Inferior parietal cortex (tissue), 1 donor: ENCODE results near the gene POT1.
"Not testable (repeated sequence)": the region's sequence is repeated elsewhere in the genome, so short reads cannot be mapped to it uniquely, and the experiment has no call there.

Experiments used
- DNase-seq: peaks from one replicate; pipeline ENCODE4 v3.0.0-alpha.2; 2016; ENCODE audit errors: extremely low spot score

Gene POT1, protein sequence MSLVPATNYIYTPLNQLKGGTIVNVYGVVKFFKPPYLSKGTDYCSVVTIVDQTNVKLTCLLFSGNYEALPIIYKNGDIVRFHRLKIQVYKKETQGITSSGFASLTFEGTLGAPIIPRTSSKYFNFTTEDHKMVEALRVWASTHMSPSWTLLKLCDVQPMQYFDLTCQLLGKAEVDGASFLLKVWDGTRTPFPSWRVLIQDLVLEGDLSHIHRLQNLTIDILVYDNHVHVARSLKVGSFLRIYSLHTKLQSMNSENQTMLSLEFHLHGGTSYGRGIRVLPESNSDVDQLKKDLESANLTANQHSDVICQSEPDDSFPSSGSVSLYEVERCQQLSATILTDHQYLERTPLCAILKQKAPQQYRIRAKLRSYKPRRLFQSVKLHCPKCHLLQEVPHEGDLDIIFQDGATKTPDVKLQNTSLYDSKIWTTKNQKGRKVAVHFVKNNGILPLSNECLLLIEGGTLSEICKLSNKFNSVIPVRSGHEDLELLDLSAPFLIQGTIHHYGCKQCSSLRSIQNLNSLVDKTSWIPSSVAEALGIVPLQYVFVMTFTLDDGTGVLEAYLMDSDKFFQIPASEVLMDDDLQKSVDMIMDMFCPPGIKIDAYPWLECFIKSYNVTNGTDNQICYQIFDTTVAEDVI

DNA sequence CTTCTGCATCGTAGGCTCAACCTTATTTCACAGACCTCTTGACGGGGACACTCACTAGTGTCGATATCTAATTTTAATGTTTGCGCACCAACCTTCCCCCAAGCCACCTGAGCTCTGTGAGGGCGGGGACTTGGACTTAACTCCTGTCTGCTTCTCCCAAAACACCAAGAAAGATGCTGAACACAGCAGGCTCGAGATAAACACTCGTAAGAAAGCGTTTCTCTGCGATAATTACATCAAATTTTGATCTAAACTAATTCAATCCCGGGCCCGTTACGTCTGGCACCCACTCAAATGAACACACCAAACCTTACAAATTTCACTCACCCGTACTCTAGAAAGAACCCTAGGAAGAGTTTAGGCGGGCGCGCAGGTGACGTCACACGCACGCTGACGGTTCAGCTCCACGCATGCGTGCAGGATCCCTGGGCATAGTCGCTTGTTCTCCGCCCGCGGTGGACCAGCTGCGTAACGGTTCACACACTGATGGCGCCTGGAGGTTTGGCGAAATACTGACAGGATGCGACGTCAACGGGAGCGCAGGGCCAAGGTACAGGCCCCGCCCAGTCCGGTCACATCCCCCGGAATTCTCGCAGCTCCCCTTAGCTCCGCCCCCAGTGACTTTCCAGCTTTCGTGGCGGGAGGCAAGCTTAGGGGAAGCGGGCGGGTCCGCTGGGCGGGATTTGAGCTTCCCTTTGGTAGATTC is at the start of gene POT1:
POT1 (minus strand) TSS at position 359 of the 706 bp plus-strand sequence. CDS start 32,652 bp downstream, outside the sequence.
- peak; percentile 100 for DNase-seq

DNA sequence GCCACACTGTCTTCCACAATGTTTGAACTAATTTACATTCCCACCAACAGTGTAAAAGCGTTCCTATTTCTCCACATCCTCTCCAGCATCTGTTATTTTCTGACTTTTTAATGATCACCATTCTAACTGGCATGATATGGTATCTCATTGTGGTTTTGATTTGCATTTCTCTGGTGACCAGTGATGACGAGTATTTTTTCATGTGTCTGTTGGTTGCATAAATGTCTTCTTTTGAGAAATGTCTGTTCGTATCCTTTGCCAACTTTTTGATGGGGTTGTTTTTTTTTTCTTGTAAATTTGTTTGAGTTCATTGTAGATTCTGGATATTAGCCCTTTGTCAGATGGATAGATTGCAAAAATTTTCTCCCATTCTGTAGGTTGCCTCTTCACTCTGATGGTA is 45.5 kb upstream of the POT1 start:
- not testable (repeated sequence) for DNase-seq

DNA sequence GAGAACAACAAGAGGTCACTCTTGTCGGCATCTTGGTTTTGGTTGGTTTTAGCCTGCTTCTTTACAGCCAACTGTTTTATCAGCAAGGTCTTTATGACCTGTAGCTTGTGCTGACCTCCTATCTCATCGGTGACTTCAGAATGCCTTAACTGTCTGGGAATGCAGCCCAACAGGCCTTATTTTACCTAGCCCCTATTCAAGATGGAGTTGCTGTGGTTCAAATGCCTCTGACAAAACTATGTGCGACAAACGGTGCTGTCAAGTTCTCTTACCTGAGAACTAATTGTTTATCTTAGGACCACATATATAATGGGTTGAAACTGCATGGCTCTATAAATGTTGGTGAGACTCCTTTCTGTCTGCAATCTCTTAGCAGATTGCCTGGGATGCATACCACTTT is 35.9 kb upstream of the POT1 start:
- DNase-seq: no peak

DNA sequence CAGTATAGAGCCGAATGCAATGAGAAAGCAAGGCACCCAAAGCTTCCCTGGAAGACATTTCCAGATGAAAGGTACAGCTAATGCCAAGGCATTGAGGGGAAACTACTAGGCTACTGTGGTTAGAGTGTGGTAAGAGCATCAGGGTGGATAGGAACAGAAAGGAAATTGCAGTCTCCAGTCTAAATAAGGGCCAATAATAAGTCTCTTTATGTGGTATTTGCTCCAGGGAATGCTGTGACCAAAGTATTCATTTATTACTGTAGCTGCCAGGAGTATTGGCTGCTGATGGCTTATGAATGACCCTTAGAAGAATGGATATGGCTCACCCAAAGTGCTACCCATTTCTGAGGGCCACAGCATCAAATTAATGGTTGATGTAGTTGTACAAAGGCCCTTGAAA is 30.1 kb upstream of the POT1 start:
- DNase-seq: no peak

DNA sequence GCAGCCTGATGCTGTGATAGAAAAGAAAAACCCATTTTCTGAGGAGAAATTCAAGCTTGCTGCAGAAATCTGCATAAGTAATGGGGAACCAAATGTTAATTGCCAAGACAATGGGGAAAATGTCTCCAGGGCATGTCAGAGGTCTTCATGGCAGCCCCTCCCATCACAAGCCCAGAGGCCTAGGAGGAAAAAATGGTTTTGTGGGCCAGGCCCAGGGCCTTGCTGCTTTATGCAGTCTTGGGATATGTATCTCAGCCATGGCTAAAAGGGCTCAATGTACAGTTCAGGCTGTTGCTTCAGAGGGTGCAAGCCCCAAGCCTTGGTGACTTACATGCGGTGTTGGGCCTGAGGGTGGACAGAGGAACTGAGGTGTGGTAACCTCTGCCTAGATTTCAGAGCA is 28.3 kb upstream of the POT1 start:
- not testable (repeated sequence) for DNase-seq

DNA sequence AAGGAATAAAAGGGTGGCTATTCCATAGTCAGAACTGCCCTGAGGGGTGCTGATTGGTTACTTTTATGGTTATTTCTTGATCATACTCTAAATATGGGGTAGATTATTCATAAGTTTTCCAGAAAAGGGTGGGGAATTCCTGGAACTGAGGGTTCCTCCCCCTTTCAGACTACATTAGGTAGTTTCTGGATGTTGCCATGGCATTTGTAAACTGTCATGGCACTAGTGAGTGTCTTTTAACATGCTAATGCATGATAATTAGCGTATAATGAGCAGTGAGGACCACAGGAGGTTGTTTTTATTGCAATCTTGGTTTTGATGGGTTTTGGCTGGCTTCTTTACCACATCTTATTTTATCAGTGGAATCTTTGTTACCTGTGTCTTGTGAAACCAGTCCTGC is 26.5 kb upstream of the POT1 start:
- DNase-seq: no peak

DNA sequence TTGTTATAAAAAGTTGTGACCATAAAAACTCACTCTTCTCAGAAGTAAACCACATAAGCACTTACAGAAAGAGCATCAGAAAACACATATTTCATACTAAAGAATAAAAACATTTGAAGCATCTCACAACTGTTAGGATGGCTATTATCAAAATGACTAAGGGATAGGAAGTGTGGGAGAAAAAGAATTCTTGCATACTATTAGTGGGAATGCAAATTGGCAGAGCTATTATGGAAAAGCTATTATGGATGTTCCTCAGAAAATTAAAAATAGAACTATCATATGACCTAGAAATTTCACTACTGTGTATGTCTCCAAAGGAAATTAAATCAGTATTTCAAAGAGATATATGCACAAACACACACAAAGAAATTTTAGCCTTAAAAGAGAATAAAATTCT is 25.2 kb upstream of the POT1 start:
- DNase-seq: no peak

DNA sequence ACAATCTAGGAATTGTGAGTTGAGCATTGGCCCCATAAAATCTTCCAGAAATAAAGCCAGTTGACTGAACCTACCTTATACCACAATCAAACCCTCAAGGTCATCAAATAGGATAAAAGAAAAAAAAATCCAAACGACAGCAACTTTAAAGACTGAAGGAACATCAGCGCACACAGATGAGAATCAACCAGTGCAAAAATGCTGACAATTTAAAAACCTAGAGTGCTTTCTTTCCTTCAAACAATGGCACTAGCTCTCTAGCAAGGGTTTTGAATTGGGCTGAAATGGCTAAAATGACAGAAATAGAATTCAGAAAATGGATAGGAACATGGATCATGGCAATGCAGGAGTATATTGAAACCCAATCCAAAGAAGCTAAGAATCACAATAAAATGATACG is 16.1 kb upstream of the POT1 start:
- DNase-seq: no peak

DNA sequence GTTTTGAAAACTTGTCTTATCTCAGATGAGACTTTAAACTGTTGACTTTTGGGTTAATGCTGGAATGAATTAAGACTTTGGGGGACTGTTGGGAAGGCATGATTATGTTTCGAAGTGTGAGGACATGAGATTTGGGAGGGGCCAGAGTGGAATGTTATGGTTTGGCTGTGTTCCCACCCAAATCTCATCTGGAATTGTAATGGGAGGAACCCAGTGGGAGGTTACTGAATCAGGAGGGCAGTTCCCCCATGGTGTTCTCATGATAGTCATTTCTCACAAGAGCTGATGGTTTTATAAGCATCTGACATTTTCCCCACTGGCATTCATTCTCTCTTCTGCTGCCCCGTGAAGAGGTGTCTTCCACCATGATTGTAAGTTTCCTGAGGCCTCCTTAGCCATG is 13.8 kb upstream of the POT1 start:
- no peak for DNase-seq

DNA sequence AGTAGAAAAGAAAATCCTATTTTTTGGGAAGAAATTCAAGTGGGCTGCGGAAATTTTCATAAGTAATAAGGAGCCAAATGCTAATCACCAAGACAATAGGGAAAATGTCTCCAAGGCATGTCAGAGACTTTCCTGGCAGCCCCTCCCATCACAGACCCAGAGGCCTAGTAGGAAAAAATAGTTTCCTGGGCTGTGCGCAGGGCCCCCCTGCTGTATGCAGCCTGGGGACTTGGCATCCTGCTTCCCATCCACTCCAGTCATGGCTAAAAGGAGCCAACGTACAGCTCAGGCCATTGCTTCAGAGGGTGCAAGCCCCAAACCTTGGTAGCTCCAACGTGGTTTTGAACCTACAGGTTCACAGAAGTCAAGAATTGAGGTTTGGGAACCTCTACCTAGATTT is 12.8 kb upstream of the POT1 start:
- DNase-seq: no peak

DNA sequence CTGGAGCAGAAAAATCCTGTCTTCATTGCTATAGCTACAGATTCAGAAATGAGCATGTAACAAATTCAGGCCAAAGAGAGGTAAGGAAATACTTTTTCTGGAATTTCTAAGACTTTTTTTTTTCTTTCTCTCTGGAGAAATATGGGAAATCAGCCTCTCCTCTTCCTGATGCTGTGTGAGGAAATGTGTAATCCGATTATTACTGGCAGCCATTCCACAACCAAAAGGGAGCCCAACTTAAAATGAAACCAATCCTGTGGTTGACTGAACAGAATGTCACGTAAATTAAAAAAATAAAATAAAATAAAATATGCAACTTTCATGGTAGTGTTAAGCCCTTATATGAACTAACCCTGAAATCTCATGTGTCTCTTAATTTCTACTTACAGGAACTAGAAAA is 10.7 kb upstream of the POT1 start:
- no peak for DNase-seq

DNA sequence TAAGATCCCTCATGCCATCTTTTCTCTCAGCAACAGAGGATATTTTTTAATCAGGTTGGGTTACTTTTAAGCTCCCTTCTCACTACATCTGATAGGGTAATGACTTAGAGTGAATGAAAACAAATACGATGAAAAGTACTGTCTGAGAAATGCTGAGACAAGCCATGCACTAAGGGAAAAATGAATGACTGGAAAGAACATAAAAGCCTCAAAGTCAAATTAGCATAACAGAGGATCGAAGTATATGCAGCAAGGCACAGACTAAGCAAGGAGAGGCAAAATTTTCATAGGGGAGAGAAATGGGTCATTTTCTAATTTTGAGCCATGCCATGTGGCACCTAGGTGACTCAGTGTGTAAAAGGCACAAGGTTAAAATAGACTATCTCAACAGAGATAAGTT is 8.5 kb upstream of the POT1 start:
- no peak for DNase-seq

DNA sequence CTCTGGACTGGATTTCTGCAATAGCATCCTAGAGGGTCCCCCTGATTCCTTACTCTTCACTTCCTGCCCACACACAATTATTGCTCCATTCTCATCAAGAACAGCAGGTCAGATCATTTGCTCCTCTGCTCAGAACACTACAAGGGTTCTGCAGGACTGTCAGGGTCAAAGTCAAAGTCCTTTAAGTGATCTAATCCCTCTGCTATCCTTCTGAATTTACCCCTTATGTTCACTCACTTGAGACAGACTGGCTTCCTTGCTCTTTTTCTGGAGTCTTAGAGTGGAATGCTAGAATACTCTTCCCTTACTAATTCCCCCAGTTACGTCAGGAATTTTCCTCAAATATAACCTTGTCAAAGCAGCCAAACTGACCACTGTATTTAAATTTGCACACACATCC is 7.5 kb upstream of the POT1 start:
- DNase-seq: no peak

DNA sequence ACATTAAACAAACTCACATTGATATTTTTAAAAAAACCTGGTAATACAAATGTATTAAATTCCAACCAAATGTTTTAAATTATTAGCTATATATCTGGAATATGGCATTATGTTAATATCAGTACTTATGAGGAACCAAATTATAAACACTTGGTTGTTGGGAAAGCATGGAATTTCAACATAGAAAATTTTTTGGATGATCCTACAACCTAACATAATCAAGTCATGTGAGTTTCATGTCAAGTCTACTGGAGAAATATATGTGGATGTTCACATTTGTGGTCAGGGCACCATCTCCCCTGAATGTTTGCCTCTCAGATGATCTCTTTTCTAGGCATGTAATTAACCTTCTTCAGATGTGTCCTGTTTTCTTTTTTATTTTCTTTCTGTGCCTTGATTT is 5.2 kb upstream of the POT1 start:
- no peak for DNase-seq

DNA sequence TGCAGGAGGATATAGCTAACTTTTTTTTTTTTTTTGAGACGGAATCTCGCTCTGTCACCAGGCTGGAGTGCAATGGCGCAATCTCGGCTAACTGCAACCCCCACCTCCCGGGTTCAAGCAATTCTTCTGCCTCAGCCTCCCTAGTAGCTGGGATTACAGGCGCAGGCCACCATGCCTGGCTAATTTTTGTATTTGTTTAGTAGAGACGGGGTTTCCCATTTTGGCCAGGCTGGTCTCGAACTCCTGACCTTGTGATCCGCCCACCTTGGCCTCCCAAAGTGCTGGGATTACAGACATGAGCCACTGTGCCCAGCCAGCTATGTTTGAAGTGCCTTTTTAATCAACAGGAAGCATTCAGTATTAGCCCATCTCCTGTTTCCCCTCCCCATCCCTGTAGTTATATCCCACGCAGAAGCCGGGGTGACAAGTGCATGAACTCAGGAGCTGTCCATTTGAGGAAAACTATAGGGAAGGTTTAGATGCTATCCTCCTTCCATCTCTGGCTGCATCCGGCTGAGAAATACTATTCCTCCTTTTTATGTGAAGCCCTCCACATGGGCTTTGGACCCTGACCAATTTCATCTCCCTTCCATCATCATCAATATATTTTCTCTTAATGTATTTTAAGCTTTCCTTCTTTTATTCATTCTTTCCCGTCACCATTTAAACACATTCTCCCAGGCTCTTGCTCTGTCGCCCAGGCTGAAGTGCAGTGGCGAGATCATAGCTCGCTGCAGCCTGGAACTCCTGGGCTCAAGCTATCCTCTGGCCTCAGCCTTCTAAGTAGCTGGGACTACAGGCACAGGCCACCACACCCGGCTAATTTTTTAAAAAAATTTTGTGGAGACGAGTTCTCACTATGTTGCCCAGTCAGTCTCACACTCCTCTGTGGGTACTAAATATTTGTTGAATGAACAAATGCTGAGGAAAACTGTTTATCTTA is 1.3 kb upstream of the POT1 start:
- DNase-seq: no peak

DNA sequence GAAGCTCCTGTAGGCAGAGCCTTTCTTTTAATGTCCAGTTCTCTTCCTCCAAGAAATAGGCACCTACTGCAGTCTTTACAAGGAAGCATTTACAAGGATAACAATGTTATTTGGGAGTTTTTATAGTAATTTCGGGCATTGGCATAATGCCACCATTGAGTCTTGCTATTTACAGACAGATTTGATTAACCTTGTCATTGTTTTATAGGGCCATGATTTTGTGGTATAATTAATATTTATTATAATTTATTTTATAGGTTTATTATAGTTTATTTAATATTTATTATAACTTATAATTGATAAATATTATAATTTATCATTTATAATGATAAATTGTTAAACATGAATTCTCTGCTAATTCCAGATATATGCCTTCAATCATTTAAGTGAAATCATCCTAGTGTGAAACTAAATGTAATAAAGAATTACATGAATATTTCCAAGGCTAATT is 573 bp upstream of the POT1 start:
- no peak for DNase-seq

DNA sequence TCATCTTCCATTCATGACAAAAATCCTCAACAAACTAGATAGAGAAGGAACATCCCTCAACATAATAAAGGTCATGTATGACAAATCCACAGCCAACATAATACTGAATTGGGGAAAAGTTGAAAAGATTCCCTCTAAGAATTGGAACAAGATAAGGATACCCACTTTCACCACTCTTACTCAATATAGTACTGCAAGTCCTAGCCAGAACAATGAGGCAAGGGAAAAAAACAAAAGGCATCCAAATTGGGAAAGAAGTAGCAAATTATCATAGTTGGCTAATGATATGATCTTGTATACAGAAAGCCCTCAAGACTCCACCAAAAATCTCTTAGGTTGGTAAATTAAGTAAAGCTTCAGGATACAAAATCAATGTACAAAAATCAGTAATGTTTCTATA is 4.7 kb downstream of the POT1 start:
- no peak for DNase-seq

DNA sequence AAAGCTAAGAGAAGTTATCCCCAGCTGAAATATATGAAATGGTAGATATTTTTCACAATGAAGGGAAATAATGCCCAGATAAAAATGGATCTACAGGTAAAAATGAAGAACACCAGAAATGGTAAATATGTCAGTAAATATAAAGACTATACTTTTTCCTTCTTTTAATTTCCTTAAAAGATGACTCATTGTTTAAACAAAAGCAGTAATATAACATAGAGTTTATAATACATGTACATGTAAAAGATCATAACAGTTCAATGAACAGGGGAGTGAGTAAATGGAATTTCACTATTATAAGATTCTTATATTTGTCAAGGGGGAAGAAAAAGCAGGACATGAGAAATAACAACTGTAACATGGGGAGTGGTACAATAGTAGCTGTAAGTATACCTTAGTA is 7.4 kb downstream of the POT1 start:
- no peak for DNase-seq

DNA sequence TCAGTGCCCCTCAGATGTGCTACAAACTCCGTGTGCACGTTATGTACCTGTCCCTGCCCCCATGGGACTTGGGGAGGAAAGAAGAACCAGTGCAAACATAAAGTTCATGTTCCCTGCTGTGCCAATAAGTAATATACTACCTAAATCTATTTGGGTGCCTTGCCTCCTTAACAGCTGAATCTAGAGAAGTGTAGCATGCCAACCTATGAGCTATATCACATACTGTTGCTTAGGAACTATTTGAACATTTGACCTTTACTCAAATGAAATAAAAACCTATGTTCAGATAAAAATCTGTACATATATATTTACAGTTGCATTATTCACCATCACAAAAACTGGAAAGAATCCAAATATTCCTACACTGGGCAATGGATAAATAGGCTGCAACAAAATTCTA is 9.8 kb downstream of the POT1 start:
- DNase-seq: no peak

DNA sequence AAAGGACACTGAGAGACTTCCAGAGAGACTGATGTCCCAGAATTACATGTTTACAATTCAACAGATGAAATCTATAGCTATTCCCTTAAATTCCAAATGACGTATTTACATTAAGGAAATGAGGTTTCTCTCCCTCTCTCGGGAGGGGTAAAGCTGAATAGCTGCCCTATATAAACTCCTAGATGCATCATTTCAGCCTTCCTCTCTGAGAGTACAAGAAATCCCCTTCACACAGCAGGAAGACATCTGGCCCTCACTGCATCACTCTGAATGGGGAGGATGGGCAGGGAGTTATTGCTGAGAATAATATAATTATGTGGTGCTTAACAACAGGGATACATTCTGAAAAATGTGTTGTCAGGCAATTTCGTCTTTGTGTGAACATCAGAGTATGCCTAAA is 11.0 kb downstream of the POT1 start:
- no peak for DNase-seq

DNA sequence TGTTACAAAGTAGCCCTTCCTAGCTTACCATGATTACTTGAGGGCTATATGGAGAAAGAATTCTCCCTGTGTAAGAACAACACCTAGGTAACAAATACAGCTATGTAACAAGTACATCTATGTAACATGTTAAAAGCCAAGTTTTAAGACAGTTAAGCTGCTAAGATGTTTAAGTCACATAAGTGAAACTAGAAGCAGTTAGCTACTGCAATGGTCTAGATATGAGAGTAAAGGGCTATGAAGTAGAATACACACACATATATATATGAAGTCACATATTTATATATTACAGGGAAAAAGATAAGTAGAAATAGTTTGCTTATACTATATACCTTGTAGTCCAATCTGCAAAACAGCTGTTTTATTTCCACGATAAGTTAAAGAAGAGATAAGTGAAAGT is 14.4 kb downstream of the POT1 start:
- no peak for DNase-seq

DNA sequence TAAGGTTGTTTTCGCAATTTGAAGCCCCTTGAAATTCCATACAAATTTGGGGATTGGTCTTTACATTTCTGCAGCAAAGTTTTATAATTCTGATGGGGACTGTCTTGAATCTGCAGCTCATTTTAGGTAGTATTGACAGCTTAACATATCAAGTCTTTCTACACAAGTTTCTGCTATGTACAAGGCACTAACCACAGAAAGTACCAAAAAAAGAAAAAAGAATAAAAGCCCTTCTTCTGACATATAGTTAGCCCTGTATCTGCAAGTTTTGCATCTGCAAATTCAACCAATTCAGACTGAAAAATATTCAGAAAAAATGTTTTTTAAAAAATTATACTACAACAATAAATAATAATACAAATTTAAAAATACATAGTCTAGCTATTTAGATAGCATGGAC is 15.3 kb downstream of the POT1 start:
- DNase-seq: no peak
